HepG2 (cell line): Measurements from ENCODE around the gene EYA2. TPM values are rescaled to one million over a fixed set of nuclear protein-coding genes. Genes with fewer than 3 reads are reported as not detected.

Experiments used
- ATAC-seq: fragments of 200-7000 bp; cut with Tn5 transposase; 3 replicates; pipeline ENCODE4 v1.9.1; 2020; ENCODE audit warnings: mild to moderate bottlenecking, moderate library complexity
- BruUV-seq: library from RNA; stranded (reverse); fragments of 400-500 nt; replicated peaks from 2 replicates; lab custom pipeline; 2021; lab: Mats Ljungman, UMichigan
- CTCF ChIA-PET: fragments of 300-600 bp; formaldehyde crosslinking; extraction: SDS; loops from one replicate; lab custom pipeline; 2021; ENCODE audit warnings: low total read pairs, inconsistent platforms, low intra/inter-chr PET ratio; lab: Yijun Ruan, JAX
- POLR2A ChIA-PET: fragments of 350-600 bp; sonication (Branson Sonifier 250); formaldehyde crosslinking; loops from one replicate; lab custom pipeline; 2020; ENCODE audit warnings: antibody characterized with exemption, inconsistent platforms; lab: Yijun Ruan, JAX
- DNase-seq: peaks from one replicate; pipeline ENCODE4 v3.0.0-alpha.2; 2015; ENCODE audit warnings: low spot score
- FAIRE-seq: peaks from 3 replicates; lab custom pipeline; 2011; peaks lifted over from hg19 to GRCh38; lab: Jason Lieb, UNC
- H2AFZ ChIP-seq: one replicate; pipeline ENCODE4 v1.6.1; 2011; ENCODE audit warnings: low read length, inconsistent platforms
- H3K27ac ChIP-seq: fragments of 300-600 bp; 3 replicates; pipeline ENCODE4 v1.8.0; 2011; ENCODE audit warnings: mixed run types, mild to moderate bottlenecking, mixed read lengths, low read length, inconsistent platforms; ENCODE audit not compliant: insufficient read depth; ENCODE audit errors: extremely low read length
- H3K27me3 ChIP-seq, 2 experiments: fragments of 200-600 bp in 1 of 2; 2 replicates in 1 of 2; 3 replicates in 1 of 2; pipeline versions ENCODE4 v1.6.0 to v1.8.0; 2011; ENCODE audit warnings: low read length in 2 of 2, mild to moderate bottlenecking in 2 of 2, moderate library complexity in 2 of 2, inconsistent platforms in 1 of 2; ENCODE audit not compliant: insufficient read depth in 2 of 2, control insufficient read depth in 1 of 2
- H3K36me3 ChIP-seq, 2 experiments: fragments of 200-600 bp in 1 of 2; replicated peaks in 1 of 2; 2 replicates in 1 of 2; 3 replicates in 1 of 2; pipeline versions ENCODE4 v1.5.1 to v1.8.0; 2011; ENCODE audit warnings: low read length in 2 of 2, inconsistent platforms in 1 of 2; ENCODE audit not compliant: insufficient read depth in 2 of 2, control insufficient read depth in 1 of 2
- H3K4me1 ChIP-seq: 2 replicates; pipeline ENCODE4 v1.5.1; 2012; ENCODE audit warnings: low read length, inconsistent platforms; ENCODE audit not compliant: insufficient read depth
- H3K4me2 ChIP-seq: 2 replicates; pipeline ENCODE4 v1.6.0; 2011; ENCODE audit warnings: low read depth, low read length, inconsistent platforms
- H3K4me3 ChIP-seq, 3 experiments: fragments of 200-600 bp in 1 of 3; sonication (generic), shearing (Covaris generic) in 1 of 3; replicated peaks in 1 of 3; 2 replicates each; pipeline ENCODE4 v1.5.1; 2011 to 2016; ENCODE audit warnings: low read length in 3 of 3, inconsistent platforms in 2 of 3, low read depth in 2 of 3, mild to moderate bottlenecking in 2 of 3, control low read depth in 1 of 3, mixed read lengths in 1 of 3; ENCODE audit not compliant: insufficient read depth in 1 of 3
- H3K79me2 ChIP-seq: one replicate; pipeline ENCODE4 v1.6.1; 2011; ENCODE audit warnings: low read length, inconsistent platforms; ENCODE audit not compliant: insufficient read depth
- H3K9ac ChIP-seq: 2 replicates; pipeline ENCODE4 v1.6.0; 2011; ENCODE audit warnings: mild to moderate bottlenecking, low read depth, low read length, inconsistent platforms; ENCODE audit not compliant: insufficient read depth
- H3K9me3 ChIP-seq: 2 replicates; pipeline ENCODE4 v1.5.1; 2012; ENCODE audit warnings: mild to moderate bottlenecking, low read length
- H4K20me1 ChIP-seq: 2 replicates; pipeline ENCODE4 v1.6.0; 2011; ENCODE audit warnings: inconsistent platforms, mild to moderate bottlenecking, low read length, moderate library complexity; ENCODE audit not compliant: insufficient read depth
- DNMT3B ChIP-seq: conservative IDR thresholded peaks from 2 replicates; pipeline ENCODE4 v1.6.1; 2016; ENCODE audit warnings: missing biosample characterization, control low read depth
- EEA1 ChIP-seq: sonication (generic); formaldehyde crosslinking; IDR thresholded peaks from 2 replicates; pipeline ENCODE4 v1.5.1; 2020; ENCODE audit warnings: mild to moderate bottlenecking, missing genetic modification reagents, borderline replicate concordance
- HDAC2 ChIP-seq: sonication (generic); formaldehyde crosslinking; IDR thresholded peaks from 2 replicates; pipeline ENCODE4 v1.4.0; 2020; ENCODE audit warnings: missing genetic modification reagents
- HHEX ChIP-seq: IDR thresholded peaks from 2 replicates; pipeline ENCODE4 v1.6.1; 2016; ENCODE audit warnings: control low read depth
- HNRNPH1 ChIP-seq: fragments of 200-400 bp; formaldehyde crosslinking; optimal IDR thresholded peaks from 2 replicates; pipeline ENCODE3; 2017; ENCODE audit warnings: mild to moderate bottlenecking, low read depth, low read length
- IKZF4 ChIP-seq: sonication (generic); formaldehyde crosslinking; IDR thresholded peaks from 2 replicates; pipeline ENCODE4 v1.5.1; 2020; ENCODE audit warnings: borderline replicate concordance, mild to moderate bottlenecking, low read depth, missing genetic modification reagents; ENCODE audit errors: not compliant biosample characterization
- RAD21 ChIP-seq: fragments of 450-650 bp; formaldehyde crosslinking; IDR thresholded peaks from 2 replicates; pipeline ENCODE4 v1.5.0; 2020; ENCODE audit warnings: mild to moderate bottlenecking
- REPIN1 ChIP-seq: sonication (generic); formaldehyde crosslinking; IDR thresholded peaks from 2 replicates; pipeline ENCODE4 v1.8.0; 2022; ENCODE audit warnings: missing genetic modification reagents, low read depth, mild to moderate bottlenecking, borderline replicate concordance
- SAP130 ChIP-seq: IDR thresholded peaks from 2 replicates; pipeline ENCODE4 v1.6.1; 2016; ENCODE audit warnings: low read depth
- SIN3B ChIP-seq: fragments of 150-350 bp; IDR thresholded peaks from 2 replicates; pipeline ENCODE4 v1.6.1; 2014; ENCODE audit warnings: low read length
- SMAD9 ChIP-seq: sonication (generic); formaldehyde crosslinking; IDR thresholded peaks from 2 replicates; pipeline ENCODE4 v1.5.1; 2020; ENCODE audit warnings: mild to moderate bottlenecking, missing genetic modification reagents
- SOX6 ChIP-seq, 2 experiments: fragments of 450-650 bp in 1 of 2; sonication (generic) in 1 of 2; formaldehyde crosslinking in 1 of 2; IDR thresholded peaks; 2 replicates each; pipeline versions ENCODE4 v1.4.0 to v1.6.1; 2017 to 2020; ENCODE audit warnings: antibody characterized with exemption in 1 of 2, mild to moderate bottlenecking in 1 of 2, missing genetic modification reagents in 1 of 2
- TSC22D2 ChIP-seq: sonication (generic); formaldehyde crosslinking; IDR thresholded peaks from 2 replicates; pipeline ENCODE4 v1.5.1; 2020; ENCODE audit warnings: missing genetic modification reagents, mild to moderate bottlenecking, borderline replicate concordance
- ZNF468 ChIP-seq: sonication (generic); formaldehyde crosslinking; IDR thresholded peaks from 2 replicates; pipeline ENCODE4 v1.8.0; 2022; ENCODE audit warnings: mild to moderate bottlenecking, moderate library complexity, missing genetic modification reagents
- WGBS: methylation state at CpG from one replicate; pipeline ENCODE4 v1.1.6; 2017; ENCODE audit warnings: low lambda C conversion rate; 5-methylcytosine and 5-hydroxymethylcytosine counted together
- in situ Hi-C: cut with HindIII; loops from 2 replicates; pipeline ENCODE4 v1.10.0; 2017; ENCODE audit warnings: low pct_unique_long_range_greater_than_20kb; ENCODE audit not compliant: extremely low pct_ligation_motif_present
- intact Hi-C: fragments of 100-400 bp; cut with micrococcal nuclease; formaldehyde crosslinking; loops from one replicate; pipeline ENCODE4 v1.10.0; 2022; ENCODE audit not compliant: unreplicated experiment
- polyA plus RNA-seq, 8 experiments: library from polyadenylated mRNA; depleted of rRNA in 3 of 8; stranded (reverse) in 7 of 8; unstranded in 1 of 8; fragments of >200 nt; fragmentation: Illumina TruSeq in 4 of 8; extraction: Trizol in 4 of 8; gene quantifications; 2 replicates each; pipeline versions ENCODE4 v1.2.1 to v1.2.3, GENCODE V29; 2011 to 2016; ENCODE audit warnings: low read depth in 4 of 8, missing spikeins in 1 of 8, mixed read lengths in 1 of 8; ENCODE audit not compliant: insufficient read depth in 1 of 8
- total RNA-seq, 5 experiments: library from RNA; depleted of rRNA; stranded (reverse); fragments of >200 nt; fragmentation: Illumina TruSeq; extraction: Trizol; gene quantifications; 2 replicates each; pipeline ENCODE4 v1.2.3, GENCODE V29; 2016; ENCODE audit warnings: low read depth in 1 of 5
- TF ChIP-seq, protein P1 (sequence below): sonication (generic); formaldehyde crosslinking; IDR thresholded peaks from 2 replicates; pipeline ENCODE4 v1.5.0; 2020; ENCODE audit warnings: mild to moderate bottlenecking, missing genetic modification reagents
- TF ChIP-seq, protein P2 (sequence below): IDR thresholded peaks from 2 replicates; pipeline ENCODE4 v1.4.0; 2020; ENCODE audit warnings: mild to moderate bottlenecking, missing genetic modification reagents
- TF ChIP-seq, protein P3 (sequence below): sonication (generic); formaldehyde crosslinking; IDR thresholded peaks from 2 replicates; pipeline ENCODE4 v1.5.1; 2020; ENCODE audit warnings: mild to moderate bottlenecking, missing genetic modification reagents, borderline replicate concordance

EYA2 gene
- total and polyA plus RNA-seq, 2 of the 13 experiments (the other 11 are each of a cell fraction or from before 2014, with no cell fraction given): not detected

DNA sequence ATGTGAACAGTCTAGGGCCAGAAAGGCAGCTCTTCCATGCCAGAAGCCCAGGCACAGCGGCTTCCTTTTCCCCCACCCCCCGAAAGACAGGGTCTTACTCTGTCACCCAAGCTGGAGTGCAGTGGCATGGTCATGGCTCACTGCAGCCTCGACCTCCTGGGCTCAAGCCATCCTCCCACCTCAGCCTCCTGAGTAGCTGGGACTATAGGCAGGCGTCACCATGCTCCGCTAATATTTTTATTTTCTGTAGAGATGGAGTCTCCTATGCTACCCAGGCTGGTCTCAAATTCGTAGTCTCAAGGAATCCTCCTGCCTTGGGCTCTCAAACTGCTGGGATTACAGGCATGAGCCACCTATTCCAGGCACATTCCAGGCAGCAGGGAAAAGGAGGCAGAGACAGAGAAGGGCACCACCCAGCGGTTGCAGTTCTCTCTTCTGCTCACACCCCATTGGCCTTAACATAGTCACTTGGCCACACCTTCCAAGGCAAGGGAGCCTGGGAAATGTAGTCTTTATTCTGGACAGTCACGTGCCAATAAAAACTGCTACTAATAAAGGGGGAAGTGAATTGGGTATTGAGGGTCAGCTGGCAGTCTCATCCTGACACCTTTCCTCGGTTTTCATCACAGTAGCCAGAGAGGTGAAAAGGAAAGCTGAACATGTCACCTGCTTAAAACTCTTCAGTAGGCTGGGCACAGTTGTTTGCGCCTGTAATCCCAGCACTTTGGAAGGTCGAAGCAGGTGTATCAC is 255.9 kb downstream of the EYA2 start:
- no peaks in the 10 kb centered on the region for H3K9me3 ChIP-seq
- BruUV-seq: no TSS peak
- WGBS: 26% methylated on average over 11 of the region's 11 CpGs
- ATAC-seq (peak; percentile 97), FAIRE-seq (peak; percentile 98), DNase-seq (peak; percentile 86)
- in situ Hi-C loops: no loop called here
- no peak overlapping the region for H3K4me2 ChIP-seq
- POLR2A ChIA-PET: no interaction called here
- CTCF ChIA-PET: interaction anchor here (0.6 to 2.1 kb wide), 6 partner anchors 375 to 402 kb away, joined by 3 to 28 read pairs (median 8); no protein-coding TSS in a partner anchor
- no peak overlapping the region for H2AFZ ChIP-seq
- H3K4me1 ChIP-seq: peaks cover 29% of the 10 kb centered on the region
- H4K20me1 ChIP-seq: no peaks in the 10 kb centered on the region
- no peak overlapping the region for H3K4me3 ChIP-seq
- intact Hi-C loops: loop anchor here (1.0 kb wide), 2 partner anchors 377 to 392 kb away; no protein-coding TSS in a partner anchor
- H3K79me2 ChIP-seq: no peaks in the 10 kb centered on the region
- H3K9ac ChIP-seq: no peak overlapping the region
- H3K27ac ChIP-seq: no peak overlapping the region
- no peaks in the 10 kb centered on the region for H3K36me3 ChIP-seq
- peaks cover 0 to 11% of the 10 kb centered on the region in 2 experiments; a peak in 3 of 5 replicates for H3K27me3 ChIP-seq
- TF ChIP-seq ZNF468 (no peak), IKZF4 (CRISPR knock-in tag) (no peak), HDAC2 (no peak; the same call in 1 of the 2 replicates), DNMT3B (CRISPR knock-in tag) (no peak), REPIN1 (peak; percentile 85; the same call in 1 of the 2 replicates), SMAD9 (no peak), EEA1 (CRISPR knock-in tag) (no peak), TSC22D2 (CRISPR knock-in tag) (peak; percentile 57; the same call in 1 of the 2 replicates), HHEX (no peak), SOX6 (IDR thresholded peaks at IDR 0.05) (no peak), SOX6 (CRISPR knock-in tag; IDR thresholded peaks at IDR 0.05) (0 out of 2 replicates have a peak, but pooled peaks have one; percentile 22), SAP130 (CRISPR knock-in tag) (peak; percentile 47), RAD21 (CRISPR knock-in tag) (peak; percentile 93), HNRNPH1 (no peak), SIN3B (no peak)
- TF ChIP-seq, protein P1, sequence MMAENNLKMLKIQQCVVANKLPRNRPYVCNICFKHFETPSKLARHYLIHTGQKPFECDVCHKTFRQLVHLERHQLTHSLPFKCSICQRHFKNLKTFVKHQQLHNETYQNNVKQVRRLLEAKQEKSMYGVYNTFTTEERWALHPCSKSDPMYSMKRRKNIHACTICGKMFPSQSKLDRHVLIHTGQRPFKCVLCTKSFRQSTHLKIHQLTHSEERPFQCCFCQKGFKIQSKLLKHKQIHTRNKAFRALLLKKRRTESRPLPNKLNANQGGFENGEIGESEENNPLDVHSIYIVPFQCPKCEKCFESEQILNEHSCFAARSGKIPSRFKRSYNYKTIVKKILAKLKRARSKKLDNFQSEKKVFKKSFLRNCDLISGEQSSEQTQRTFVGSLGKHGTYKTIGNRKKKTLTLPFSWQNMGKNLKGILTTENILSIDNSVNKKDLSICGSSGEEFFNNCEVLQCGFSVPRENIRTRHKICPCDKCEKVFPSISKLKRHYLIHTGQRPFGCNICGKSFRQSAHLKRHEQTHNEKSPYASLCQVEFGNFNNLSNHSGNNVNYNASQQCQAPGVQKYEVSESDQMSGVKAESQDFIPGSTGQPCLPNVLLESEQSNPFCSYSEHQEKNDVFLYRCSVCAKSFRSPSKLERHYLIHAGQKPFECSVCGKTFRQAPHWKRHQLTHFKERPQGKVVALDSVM (CRISPR knock-in tag): peak; percentile 92
- TF ChIP-seq, protein P2, sequence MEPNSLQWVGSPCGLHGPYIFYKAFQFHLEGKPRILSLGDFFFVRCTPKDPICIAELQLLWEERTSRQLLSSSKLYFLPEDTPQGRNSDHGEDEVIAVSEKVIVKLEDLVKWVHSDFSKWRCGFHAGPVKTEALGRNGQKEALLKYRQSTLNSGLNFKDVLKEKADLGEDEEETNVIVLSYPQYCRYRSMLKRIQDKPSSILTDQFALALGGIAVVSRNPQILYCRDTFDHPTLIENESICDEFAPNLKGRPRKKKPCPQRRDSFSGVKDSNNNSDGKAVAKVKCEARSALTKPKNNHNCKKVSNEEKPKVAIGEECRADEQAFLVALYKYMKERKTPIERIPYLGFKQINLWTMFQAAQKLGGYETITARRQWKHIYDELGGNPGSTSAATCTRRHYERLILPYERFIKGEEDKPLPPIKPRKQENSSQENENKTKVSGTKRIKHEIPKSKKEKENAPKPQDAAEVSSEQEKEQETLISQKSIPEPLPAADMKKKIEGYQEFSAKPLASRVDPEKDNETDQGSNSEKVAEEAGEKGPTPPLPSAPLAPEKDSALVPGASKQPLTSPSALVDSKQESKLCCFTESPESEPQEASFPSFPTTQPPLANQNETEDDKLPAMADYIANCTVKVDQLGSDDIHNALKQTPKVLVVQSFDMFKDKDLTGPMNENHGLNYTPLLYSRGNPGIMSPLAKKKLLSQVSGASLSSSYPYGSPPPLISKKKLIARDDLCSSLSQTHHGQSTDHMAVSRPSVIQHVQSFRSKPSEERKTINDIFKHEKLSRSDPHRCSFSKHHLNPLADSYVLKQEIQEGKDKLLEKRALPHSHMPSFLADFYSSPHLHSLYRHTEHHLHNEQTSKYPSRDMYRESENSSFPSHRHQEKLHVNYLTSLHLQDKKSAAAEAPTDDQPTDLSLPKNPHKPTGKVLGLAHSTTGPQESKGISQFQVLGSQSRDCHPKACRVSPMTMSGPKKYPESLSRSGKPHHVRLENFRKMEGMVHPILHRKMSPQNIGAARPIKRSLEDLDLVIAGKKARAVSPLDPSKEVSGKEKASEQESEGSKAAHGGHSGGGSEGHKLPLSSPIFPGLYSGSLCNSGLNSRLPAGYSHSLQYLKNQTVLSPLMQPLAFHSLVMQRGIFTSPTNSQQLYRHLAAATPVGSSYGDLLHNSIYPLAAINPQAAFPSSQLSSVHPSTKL: peak; percentile 42; the same call in 1 of the 2 replicates
- TF ChIP-seq, protein P3, sequence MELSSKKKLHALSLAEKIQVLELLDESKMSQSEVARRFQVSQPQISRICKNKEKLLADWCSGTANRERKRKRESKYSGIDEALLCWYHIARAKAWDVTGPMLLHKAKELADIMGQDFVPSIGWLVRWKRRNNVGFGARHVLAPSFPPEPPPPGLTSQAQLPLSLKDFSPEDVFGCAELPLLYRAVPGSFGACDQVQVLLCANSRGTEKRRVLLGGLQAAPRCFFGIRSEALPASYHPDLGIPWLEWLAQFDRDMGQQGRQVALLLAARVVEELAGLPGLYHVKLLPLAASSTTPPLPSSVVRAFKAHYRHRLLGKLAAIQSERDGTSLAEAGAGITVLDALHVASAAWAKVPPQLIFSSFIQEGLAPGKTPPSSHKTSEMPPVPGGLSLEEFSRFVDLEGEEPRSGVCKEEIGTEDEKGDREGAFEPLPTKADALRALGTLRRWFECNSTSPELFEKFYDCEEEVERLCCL (CRISPR knock-in tag): no peak
